Measurements from ENCODE around the gene SDR39U1.

The SDR39U1 gene

GRCh38 chr14:24443053-24443665, 583 bp upstream of the SDR39U1 start:
- in situ Hi-C loops (cut with HindIII; ENCODE audit: low sequenced_read_pairs) = no loop called here

- in situ Hi-C loops (cut with HindIII; ENCODE audit: low sequenced_read_pairs) = no loop called here
These were observed 704 bp downstream of the SDR39U1 start for GRCh38 chr14:24441904-24442239.

GRCh38 chr14:24441485-24441884, 1.1 kb downstream of the SDR39U1 start:
- in situ Hi-C loops (cut with HindIII; ENCODE audit: low sequenced_read_pairs) = no loop called here

- in situ Hi-C loops (cut with HindIII; ENCODE audit: low sequenced_read_pairs) = no loop called here
These were observed 1.8 kb downstream of the SDR39U1 start for GRCh38 chr14:24440606-24441399.

GRCh38 chr14:24439830-24440605, 2.6 kb downstream of the SDR39U1 start:
- in situ Hi-C loops (cut with HindIII; ENCODE audit: low sequenced_read_pairs) = no loop called here

GRCh38 chr14:24439257-24439656, 3.3 kb downstream of the SDR39U1 start:
- in situ Hi-C loops (cut with HindIII; ENCODE audit: low sequenced_read_pairs) = no loop called here

GRCh38 chr14:24438223-24439097, 4.1 kb downstream of the SDR39U1 start:
- in situ Hi-C loops (cut with HindIII; ENCODE audit: low sequenced_read_pairs) = no loop called here

GRCh38 chr14:24437736-24438067, 4.9 kb downstream of the SDR39U1 start:
- in situ Hi-C loops (cut with HindIII; ENCODE audit: low sequenced_read_pairs) = no loop called here

- in situ Hi-C loops (cut with HindIII; ENCODE audit: low sequenced_read_pairs) = no loop called here
These were observed 5.4 kb downstream of the SDR39U1 start for GRCh38 chr14:24437020-24437735.

GRCh38 chr14:24436355-24437019, 6.1 kb downstream of the SDR39U1 start:
- in situ Hi-C loops (cut with HindIII; ENCODE audit: low sequenced_read_pairs) = no loop called here

- in situ Hi-C loops (cut with HindIII; ENCODE audit: low sequenced_read_pairs) = no loop called here
These were observed 6.6 kb downstream of the SDR39U1 start for GRCh38 chr14:24435998-24436354.

GRCh38 chr14:24435192-24435810, 7.3 kb downstream of the SDR39U1 start:
- in situ Hi-C loops (cut with HindIII; ENCODE audit: low sequenced_read_pairs) = no loop called here

- in situ Hi-C loops (cut with HindIII; ENCODE audit: low sequenced_read_pairs) = no loop called here
These were observed 7.9 kb downstream of the SDR39U1 start for GRCh38 chr14:24434676-24435075.

- in situ Hi-C loops (cut with HindIII; ENCODE audit: low sequenced_read_pairs) = no loop called here
These were observed 8.5 kb downstream of the SDR39U1 start for GRCh38 chr14:24434036-24434435.

- in situ Hi-C loops (cut with HindIII; ENCODE audit: low sequenced_read_pairs) = no loop called here
These were observed 10.1 kb downstream of the SDR39U1 start for GRCh38 chr14:24432259-24433131.

GRCh38 chr14:24431569-24432258, 10.9 kb downstream of the SDR39U1 start:
- in situ Hi-C loops (cut with HindIII; ENCODE audit: low sequenced_read_pairs) = no loop called here

- in situ Hi-C loops (cut with HindIII; ENCODE audit: low sequenced_read_pairs) = no loop called here
These were observed 11.7 kb downstream of the SDR39U1 start for GRCh38 chr14:24430682-24431568.

Data from DLD1 (cell line).